Testis (tissue), 3 donors: ENCODE measurements around the gene OLFML2B. TPM values are rescaled to one million over a fixed set of nuclear protein-coding genes. Genes with fewer than 3 reads are reported as not detected.

ENCODE experiments used
- DNase-seq: peaks from one replicate; pipeline ENCODE4 v3.0.0-alpha.2; 2019
- H3K27ac ChIP-seq, 2 donors: fragments of 200-600 bp; sonication (generic); one replicate each; pipeline ENCODE4 v1.5.1; 2019
- H3K27me3 ChIP-seq: fragments of 200-600 bp; sonication (generic); one replicate; pipeline ENCODE4 v1.5.1; 2019
- H3K36me3 ChIP-seq: fragments of 200-600 bp; sonication (generic); one replicate; pipeline ENCODE4 v1.5.1; 2017; ENCODE audit warnings: low read depth; ENCODE audit errors: missing control alignments
- H3K4me1 ChIP-seq: fragments of 200-600 bp; sonication (generic); one replicate; pipeline ENCODE4 v1.5.1; 2019
- H3K4me3 ChIP-seq, 2 donors: fragments of 200-600 bp; sonication (generic); one replicate each; pipeline ENCODE4 v1.5.1; 2017 to 2019
- H3K9me3 ChIP-seq: fragments of 200-600 bp; sonication (generic); one replicate; pipeline ENCODE4 v1.5.1; 2017
- POLR2A ChIP-seq: fragments of 450-650 bp; IDR thresholded peaks from one replicate; pipeline ENCODE4 v1.6.1; 2017; ENCODE audit warnings: antibody characterized with exemption, mild to moderate bottlenecking, moderate library complexity
- WGBS, 2 donors: methylation state at CpG; one replicate each; pipeline ENCODE4 v1.1.5; 2018; 5-methylcytosine and 5-hydroxymethylcytosine counted together
- intact Hi-C: fragments of 100-400 bp; cut with DNase I; formaldehyde crosslinking; loops from one replicate; pipeline ENCODE4 v1.15.1; 2023; ENCODE audit warnings: low total_unique reads
- polyA plus RNA-seq: library from polyadenylated mRNA; stranded (reverse); fragments of 350-450 nt; fragmentation: Illumina TruSeq; extraction: RNeasy Lipid Tissue Mini Kit (QIAGEN cat#74804); gene quantifications from one replicate; pipeline ENCODE4 v1.2.3, GENCODE V29; 2014; ENCODE audit warnings: low read depth, low replicate concordance; ENCODE audit not compliant: insufficient read depth
- total RNA-seq, 2 donors: library from RNA; depleted of rRNA; stranded (reverse); fragments of >200 nt; gene quantifications; one replicate each; pipeline ENCODE4 v1.2.3, GENCODE V29; 2016
- TF ChIP-seq, protein P1 (sequence below), 3 experiments: fragments of 450-650 bp in 2 of 3; fragments of 200-600 bp in 1 of 3; sonication (generic) in 1 of 3; IDR thresholded peaks; one replicate each; pipeline ENCODE4 v1.5.1; 2016 to 2019; ENCODE audit warnings: antibody characterized with exemption in 3 of 3, mild to moderate bottlenecking in 2 of 3, moderate library complexity in 1 of 3

OLFML2B gene
- total and polyA plus RNA-seq, 3 donors from 2014 or later, result 31.3 to 57.9 (median 40.4) TPM

DNA sequence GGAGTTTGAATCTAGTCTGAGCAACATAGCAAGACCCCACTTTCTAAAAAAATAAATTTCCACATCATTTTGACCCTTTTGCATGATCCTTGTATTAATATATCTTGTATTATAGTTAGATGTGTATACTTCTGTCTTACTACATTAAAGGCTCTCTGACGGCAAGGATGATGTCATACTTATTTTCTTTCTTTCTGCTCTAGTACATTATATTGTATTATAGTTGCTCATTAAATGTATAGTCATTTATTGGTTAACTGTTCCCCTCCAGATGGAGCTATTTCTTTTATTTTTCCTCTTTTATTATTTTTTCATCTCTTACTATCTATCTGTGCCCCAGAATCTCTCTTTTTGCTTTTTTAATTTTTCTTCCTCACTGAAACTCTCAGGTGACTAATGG is 15.0 kb upstream of the OLFML2B start:
- Histone ChIP-seq H3K4me1 (no peaks in the 10 kb centered on the region), H3K36me3 (no peaks in the 10 kb centered on the region), H3K27ac (no peak overlapping the region), H3K27me3 (no peaks in the 10 kb centered on the region), H3K9me3 (no peaks in the 10 kb centered on the region), H3K4me3 (no peak overlapping the region)
- no peak for TF ChIP-seq POLR2A
- TF ChIP-seq, protein P1, sequence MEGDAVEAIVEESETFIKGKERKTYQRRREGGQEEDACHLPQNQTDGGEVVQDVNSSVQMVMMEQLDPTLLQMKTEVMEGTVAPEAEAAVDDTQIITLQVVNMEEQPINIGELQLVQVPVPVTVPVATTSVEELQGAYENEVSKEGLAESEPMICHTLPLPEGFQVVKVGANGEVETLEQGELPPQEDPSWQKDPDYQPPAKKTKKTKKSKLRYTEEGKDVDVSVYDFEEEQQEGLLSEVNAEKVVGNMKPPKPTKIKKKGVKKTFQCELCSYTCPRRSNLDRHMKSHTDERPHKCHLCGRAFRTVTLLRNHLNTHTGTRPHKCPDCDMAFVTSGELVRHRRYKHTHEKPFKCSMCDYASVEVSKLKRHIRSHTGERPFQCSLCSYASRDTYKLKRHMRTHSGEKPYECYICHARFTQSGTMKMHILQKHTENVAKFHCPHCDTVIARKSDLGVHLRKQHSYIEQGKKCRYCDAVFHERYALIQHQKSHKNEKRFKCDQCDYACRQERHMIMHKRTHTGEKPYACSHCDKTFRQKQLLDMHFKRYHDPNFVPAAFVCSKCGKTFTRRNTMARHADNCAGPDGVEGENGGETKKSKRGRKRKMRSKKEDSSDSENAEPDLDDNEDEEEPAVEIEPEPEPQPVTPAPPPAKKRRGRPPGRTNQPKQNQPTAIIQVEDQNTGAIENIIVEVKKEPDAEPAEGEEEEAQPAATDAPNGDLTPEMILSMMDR (IDR thresholded peaks at IDR 0.05), result no peak
- DNase-seq, result no peak
- 87 to 96% methylated on average over 1 of the region's 1 CpG for WGBS, 2 donors
- intact Hi-C loops, result no loop called here

DNA sequence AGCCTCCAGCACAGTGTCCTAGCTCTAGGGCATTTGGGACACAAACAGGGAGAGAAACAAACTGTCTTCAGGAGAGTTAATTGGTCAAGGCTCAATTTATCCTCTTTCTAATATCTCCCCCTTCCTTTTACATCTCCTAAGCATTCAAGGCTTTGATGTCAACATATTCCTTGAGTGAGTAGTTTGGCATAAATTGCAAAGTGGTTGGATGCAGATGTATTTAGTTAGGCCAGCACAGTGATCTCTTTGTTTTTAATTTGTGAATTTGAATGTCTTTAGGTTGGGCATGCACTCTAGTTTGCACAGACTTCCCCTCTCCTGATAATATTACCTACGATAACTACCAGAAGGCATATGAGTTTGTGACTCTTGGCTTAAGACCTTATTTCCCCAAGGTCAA is 12.5 kb upstream of the OLFML2B start:
- Histone ChIP-seq H3K9me3 (no peaks in the 10 kb centered on the region), H3K4me3 (no peak overlapping the region), H3K36me3 (no peaks in the 10 kb centered on the region), H3K27me3 (no peaks in the 10 kb centered on the region), H3K27ac (no peak overlapping the region), H3K4me1 (no peaks in the 10 kb centered on the region)
- TF ChIP-seq, protein P1 (IDR thresholded peaks at IDR 0.05), result no peak
- TF ChIP-seq POLR2A, result no peak
- WGBS, 2 donors, result 78 to 80% methylated on average over 1 of the region's 1 CpG
- DNase-seq, result no peak
- intact Hi-C loops, result no loop called here

DNA sequence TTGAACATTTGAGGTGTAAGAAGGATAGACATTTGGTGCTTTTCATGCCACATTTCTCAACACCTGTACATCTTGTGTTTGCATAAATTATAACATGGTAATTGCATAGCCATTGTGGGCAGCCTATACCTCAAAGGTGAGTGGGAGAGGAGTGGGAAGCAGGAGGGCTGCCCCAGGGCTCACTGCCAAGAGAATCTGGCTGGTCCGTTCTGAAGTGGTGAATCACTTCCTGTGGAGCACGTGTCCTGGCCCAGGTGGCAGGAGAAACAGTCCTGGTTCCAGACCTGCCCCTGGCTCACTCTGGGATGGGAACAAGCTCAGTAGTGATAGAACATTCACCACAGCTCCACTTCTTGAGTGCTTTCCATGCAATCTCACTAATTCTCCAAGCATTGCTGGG is 11.6 kb upstream of the OLFML2B start:
- no peak overlapping the region for H3K27ac ChIP-seq
- WGBS, 2 donors, result 46 to 58% methylated on average over 2 of the region's 2 CpGs
- no peaks in the 10 kb centered on the region for H3K27me3 ChIP-seq
- H3K4me3 ChIP-seq, result no peak overlapping the region
- no peaks in the 10 kb centered on the region for H3K36me3 ChIP-seq
- no peak for DNase-seq
- H3K9me3 ChIP-seq, result no peaks in the 10 kb centered on the region
- TF ChIP-seq POLR2A, result no peak
- TF ChIP-seq, protein P1 (IDR thresholded peaks at IDR 0.05), result no peak
- no peaks in the 10 kb centered on the region for H3K4me1 ChIP-seq
- intact Hi-C loops, result no loop called here

DNA sequence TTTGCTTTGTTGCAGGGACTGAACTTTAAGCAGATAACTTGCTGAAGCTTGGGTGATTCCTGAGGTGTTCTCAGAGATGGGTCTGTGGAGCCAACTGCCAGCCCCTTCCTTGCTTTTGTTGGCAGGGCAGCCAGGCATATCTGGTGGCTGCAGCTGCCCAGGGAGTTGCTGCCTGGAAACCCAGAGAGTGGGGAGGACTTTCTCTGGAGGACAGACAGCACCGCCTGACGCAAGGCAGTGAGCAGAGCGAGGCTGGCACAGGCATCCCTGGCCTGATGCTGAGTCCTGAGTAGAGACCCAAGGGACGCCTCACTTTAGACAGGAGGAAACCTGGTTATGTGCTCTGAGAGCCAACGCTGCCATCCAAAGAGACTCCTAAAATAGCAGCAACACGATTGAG is 9.8 kb upstream of the OLFML2B start:
- intact Hi-C loops, result no loop called here
- Histone ChIP-seq H3K9me3 (no peaks in the 10 kb centered on the region), H3K4me1 (no peaks in the 10 kb centered on the region), H3K27me3 (no peaks in the 10 kb centered on the region), H3K36me3 (no peaks in the 10 kb centered on the region), H3K4me3 (no peak overlapping the region), H3K27ac (no peak overlapping the region)
- TF ChIP-seq, protein P1 (IDR thresholded peaks at IDR 0.05), result no peak
- no peak for TF ChIP-seq POLR2A
- 57 to 68% methylated on average over 6 of the region's 6 CpGs for WGBS, 2 donors
- DNase-seq, result peak; percentile 45

DNA sequence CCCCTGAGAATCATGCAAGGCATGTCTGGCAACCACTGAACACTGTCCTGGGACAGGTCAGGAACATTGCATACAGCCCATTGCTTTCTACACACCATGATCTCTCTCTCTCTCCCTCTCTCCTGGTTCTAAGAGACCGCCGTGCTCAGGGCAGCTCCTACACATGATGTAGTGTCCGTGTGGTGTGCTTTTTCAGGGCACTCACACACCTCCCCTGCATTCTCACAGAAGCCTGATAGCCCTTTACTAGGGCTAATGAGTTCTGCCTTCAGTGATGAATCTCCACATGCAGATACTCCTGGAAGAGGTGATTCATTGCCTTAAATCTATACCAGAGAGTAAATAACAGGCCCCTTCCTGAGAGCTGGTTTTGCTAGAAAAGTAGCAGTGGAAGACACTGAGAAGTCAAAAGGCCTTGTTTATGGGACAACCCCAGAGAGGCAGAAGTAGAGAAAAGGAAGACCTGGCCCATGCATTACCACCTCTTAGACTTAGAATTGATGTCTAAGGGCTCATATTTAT is 7.2 kb upstream of the OLFML2B start:
- H3K27ac ChIP-seq, result no peak overlapping the region
- WGBS, 2 donors, result 81 to 100% methylated on average over 3 of the region's 3 CpGs
- TF ChIP-seq, protein P1 (IDR thresholded peaks at IDR 0.05), result no peak
- TF ChIP-seq POLR2A, result no peak
- intact Hi-C loops, result no loop called here
- no peaks in the 10 kb centered on the region for H3K36me3 ChIP-seq
- no peaks in the 10 kb centered on the region for H3K4me1 ChIP-seq
- no peak for DNase-seq
- no peak overlapping the region for H3K4me3 ChIP-seq
- no peaks in the 10 kb centered on the region for H3K27me3 ChIP-seq
- no peaks in the 10 kb centered on the region for H3K9me3 ChIP-seq
